Calu3 (cell line): Measurements from ENCODE around the gene TMA7B. TPM values are rescaled to one million over a fixed set of nuclear protein-coding genes. Genes with fewer than 3 reads are reported as not detected.

ENCODE experiments used
- BruUV-seq: library from RNA; stranded (reverse); fragments of 400-500 nt; replicated peaks from 2 replicates; lab custom pipeline; 2021; lab: Mats Ljungman, UMichigan
- CTCF ChIA-PET: fragments of 300-600 bp; sonication (Branson Sonifier 250); formaldehyde crosslinking; loops from one replicate; lab custom pipeline; 2022; ENCODE audit warnings: antibody characterized with exemption; lab: Charles Lee
- DNase-seq: peaks from one replicate; pipeline ENCODE4 v3.0.0; 2022
- H3K27ac Mint-ChIP-seq: one replicate; pipeline ENCODE4 v1.8.0; 2022; ENCODE audit warnings: mixed read lengths; ENCODE audit not compliant: unreplicated experiment
- H3K27me3 Mint-ChIP-seq: one replicate; pipeline ENCODE4 v1.8.0; 2022; ENCODE audit warnings: mixed read lengths; ENCODE audit not compliant: unreplicated experiment
- H3K36me3 Mint-ChIP-seq: one replicate; pipeline ENCODE4 v1.8.0; 2022; ENCODE audit warnings: mild to moderate bottlenecking, moderate library complexity, mixed read lengths; ENCODE audit not compliant: insufficient read depth, unreplicated experiment
- H3K4me1 Mint-ChIP-seq: one replicate; pipeline ENCODE4 v1.8.0; 2022; ENCODE audit warnings: mild to moderate bottlenecking, low read depth, mixed read lengths; ENCODE audit not compliant: unreplicated experiment
- H3K4me3 Mint-ChIP-seq: one replicate; pipeline ENCODE4 v1.8.0; 2022; ENCODE audit warnings: mild to moderate bottlenecking, low read depth, moderate library complexity, mixed read lengths; ENCODE audit not compliant: unreplicated experiment
- H3K9me3 Mint-ChIP-seq: one replicate; pipeline ENCODE4 v1.8.0; 2022; ENCODE audit warnings: low read depth, mixed read lengths; ENCODE audit not compliant: unreplicated experiment
- CTCF ChIP-seq: fragments of 200-600 bp; IDR thresholded peaks from one replicate; pipeline ENCODE4 v1.8.0; 2022; ENCODE audit warnings: antibody characterized with exemption; ENCODE audit not compliant: unreplicated experiment
- intact Hi-C: fragments of 100-400 bp; cut with micrococcal nuclease; formaldehyde crosslinking; loops from one replicate; pipeline ENCODE4 v1.10.0; 2022; ENCODE audit not compliant: unreplicated experiment
- total RNA-seq: library from RNA; stranded (reverse); gene quantifications from 2 replicates; pipeline ENCODE4 v1.2.3, GENCODE V29; 2022

Gene TMA7B
- total RNA-seq, 1 experiment from 2014 or later: not detected

DNA sequence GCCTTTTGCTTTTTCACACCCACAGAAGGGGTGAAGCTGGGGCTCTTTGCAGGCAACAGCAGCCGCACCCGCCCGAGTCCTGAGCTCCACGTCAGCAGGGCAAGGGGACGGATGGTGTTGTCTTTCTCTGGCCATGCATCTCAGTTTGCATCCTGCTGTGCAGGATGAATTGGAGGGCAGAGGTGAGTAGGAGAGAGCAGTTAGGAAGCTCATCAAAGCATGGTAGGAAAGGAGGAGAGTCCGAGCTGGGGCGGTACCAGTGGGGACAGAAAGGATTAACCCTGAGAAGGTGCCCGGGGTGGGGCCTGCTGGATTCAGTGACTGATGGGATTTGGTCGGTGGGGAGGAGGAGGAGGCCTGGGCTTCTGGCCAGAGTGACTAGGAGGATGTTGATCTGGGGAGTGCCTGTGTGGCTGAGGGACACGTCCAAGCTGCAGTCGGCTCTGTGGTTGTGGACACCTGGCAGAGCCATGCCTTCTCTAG lies 49.1 kb downstream of the TMA7B start:
- H3K27me3 Mint-ChIP-seq: no peaks in the 10 kb centered on the region
- TF ChIP-seq CTCF: no peak
- DNase-seq: no peak
- CTCF ChIA-PET: no interaction called here
- no peak overlapping the region for H3K27ac Mint-ChIP-seq
- H3K36me3 Mint-ChIP-seq: no peaks in the 10 kb centered on the region
- H3K9me3 Mint-ChIP-seq: no peaks in the 10 kb centered on the region
- H3K4me3 Mint-ChIP-seq: no peak overlapping the region
- peaks cover 4% of the 10 kb centered on the region for H3K4me1 Mint-ChIP-seq
- intact Hi-C loops: no loop called here
- BruUV-seq: no TSS peak

GRCh38 chr22:40009951-40010671 lies 49.9 kb downstream of the TMA7B start:
- no peak for DNase-seq
- Mint-ChIP-seq H3K27ac (no peak overlapping the region), H3K4me1 (peaks cover 12% of the 10 kb centered on the region), H3K9me3 (no peaks in the 10 kb centered on the region), H3K27me3 (no peaks in the 10 kb centered on the region), H3K36me3 (no peaks in the 10 kb centered on the region), H3K4me3 (no peak overlapping the region)
- intact Hi-C loops: no loop called here
- no peak for TF ChIP-seq CTCF
- no TSS peak for BruUV-seq
- CTCF ChIA-PET: interaction anchor here (0.7 kb wide), 1 partner anchor 184 kb away, joined by 5 read pairs; no protein-coding TSS in a partner anchor

DNA sequence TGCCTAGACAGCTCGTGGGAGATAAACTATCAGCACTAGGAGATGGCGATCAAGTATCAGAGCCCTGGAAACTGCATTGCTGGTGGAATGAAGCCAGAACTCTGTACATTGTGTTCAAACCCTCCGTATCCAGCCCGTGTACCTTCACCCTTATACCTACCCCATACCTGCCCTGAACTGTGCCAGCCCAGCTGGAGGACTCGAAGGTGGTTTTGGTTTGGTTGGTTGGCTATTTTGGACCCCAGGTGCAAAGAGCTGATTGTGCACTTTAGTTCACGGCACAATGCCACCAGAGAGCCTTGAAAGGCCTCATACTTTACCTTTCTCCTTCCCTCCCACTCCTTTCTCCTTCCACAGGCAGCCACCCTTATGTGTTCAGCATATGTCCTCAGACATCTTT lies 50.5 kb downstream of the TMA7B start:
- Mint-ChIP-seq H3K27me3 (no peaks in the 10 kb centered on the region), H3K36me3 (no peaks in the 10 kb centered on the region), H3K9me3 (no peaks in the 10 kb centered on the region), H3K4me3 (no peak overlapping the region), H3K27ac (no peak overlapping the region), H3K4me1 (peaks cover 18% of the 10 kb centered on the region)
- CTCF ChIA-PET: no interaction called here
- DNase-seq: no peak
- BruUV-seq: no TSS peak
- TF ChIP-seq CTCF: no peak
- intact Hi-C loops: no loop called here

Other genes with a start within 250 kb of the TMA7B start
- gene ENTHD1, start 66.6 kb upstream of the TMA7B start, total RNA-seq: not detected in 2 replicates
- gene GRAP2, start 59.3 kb upstream of the TMA7B start, total RNA-seq: not detected in 2 replicates
- gene FAM83F, start 34.6 kb downstream of the TMA7B start, total RNA-seq: 21.0 and 21.9 TPM in 2 replicates
- gene TNRC6B, start 217.5 kb downstream of the TMA7B start, total RNA-seq: 44.6 and 46.0 TPM in 2 replicates